Measurements from ENCODE around the gene CPNE5.

- TF ChIP-seq, protein P1, sequence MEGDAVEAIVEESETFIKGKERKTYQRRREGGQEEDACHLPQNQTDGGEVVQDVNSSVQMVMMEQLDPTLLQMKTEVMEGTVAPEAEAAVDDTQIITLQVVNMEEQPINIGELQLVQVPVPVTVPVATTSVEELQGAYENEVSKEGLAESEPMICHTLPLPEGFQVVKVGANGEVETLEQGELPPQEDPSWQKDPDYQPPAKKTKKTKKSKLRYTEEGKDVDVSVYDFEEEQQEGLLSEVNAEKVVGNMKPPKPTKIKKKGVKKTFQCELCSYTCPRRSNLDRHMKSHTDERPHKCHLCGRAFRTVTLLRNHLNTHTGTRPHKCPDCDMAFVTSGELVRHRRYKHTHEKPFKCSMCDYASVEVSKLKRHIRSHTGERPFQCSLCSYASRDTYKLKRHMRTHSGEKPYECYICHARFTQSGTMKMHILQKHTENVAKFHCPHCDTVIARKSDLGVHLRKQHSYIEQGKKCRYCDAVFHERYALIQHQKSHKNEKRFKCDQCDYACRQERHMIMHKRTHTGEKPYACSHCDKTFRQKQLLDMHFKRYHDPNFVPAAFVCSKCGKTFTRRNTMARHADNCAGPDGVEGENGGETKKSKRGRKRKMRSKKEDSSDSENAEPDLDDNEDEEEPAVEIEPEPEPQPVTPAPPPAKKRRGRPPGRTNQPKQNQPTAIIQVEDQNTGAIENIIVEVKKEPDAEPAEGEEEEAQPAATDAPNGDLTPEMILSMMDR (IDR thresholded peaks at IDR 0.05; ENCODE audit: poor library complexity) = no peak
- no peak for TF ChIP-seq EZH2phosphoT487 (IDR thresholded peaks at IDR 0.05; ENCODE audit: low read depth, severe bottlenecking, unreplicated experiment)
Measured at GRCh38 chr6:36779227-36779626, 60.0 kb downstream of the CPNE5 start.
